GM18499 (cell line): ENCODE data around the gene TRPV6.

Experiments
- ATAC-seq: cut with Tn5 transposase; IDR thresholded peaks from one replicate; pipeline ENCODE4 v1.9.1; 2021; ENCODE audit warnings: moderate number of reproducible peaks; ENCODE audit not compliant: insufficient read depth, unreplicated experiment

TRPV6 gene

DNA sequence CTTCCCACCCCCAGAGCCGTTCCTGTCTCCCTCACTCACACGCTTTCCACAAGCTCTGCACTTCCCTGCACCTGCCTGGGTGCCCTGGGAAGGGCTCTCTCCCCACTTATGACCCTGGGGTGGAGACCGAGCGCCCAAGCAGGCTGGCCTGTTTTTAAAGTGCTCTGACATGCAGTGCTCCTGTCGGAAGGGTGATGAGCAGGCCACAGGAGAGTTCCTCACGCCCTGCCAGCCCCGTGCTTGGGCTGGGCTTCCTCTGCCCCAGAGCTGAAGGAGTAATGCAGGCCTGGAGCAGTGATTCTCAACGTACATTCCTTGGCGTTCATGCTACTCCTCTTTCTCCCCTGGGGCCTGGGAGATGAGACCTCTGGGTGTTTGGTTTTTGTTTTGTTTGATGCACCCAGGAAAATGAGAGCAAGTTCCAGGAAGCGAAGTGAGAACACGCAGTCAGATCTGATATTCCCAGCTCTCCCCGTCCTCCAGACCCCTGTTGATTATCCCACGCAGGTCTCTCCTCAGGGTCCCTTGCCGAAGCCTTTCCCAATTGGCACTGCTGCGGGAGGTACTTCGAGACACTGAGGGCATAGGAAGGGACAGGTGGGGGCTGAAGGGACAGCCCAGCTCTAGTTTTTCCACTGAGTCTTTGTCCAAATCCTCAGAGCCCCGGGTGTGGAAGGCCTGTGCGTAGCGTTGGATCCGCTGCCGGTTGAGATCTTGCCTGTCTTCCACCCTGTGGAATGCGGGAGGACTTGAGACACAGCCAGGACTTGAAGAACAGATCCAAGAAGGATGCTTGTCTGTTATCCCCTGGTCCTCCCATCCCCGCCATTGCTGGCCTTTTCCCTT, 14.1 kb downstream of the TRPV6 start:
- ATAC-seq, result no peak

DNA sequence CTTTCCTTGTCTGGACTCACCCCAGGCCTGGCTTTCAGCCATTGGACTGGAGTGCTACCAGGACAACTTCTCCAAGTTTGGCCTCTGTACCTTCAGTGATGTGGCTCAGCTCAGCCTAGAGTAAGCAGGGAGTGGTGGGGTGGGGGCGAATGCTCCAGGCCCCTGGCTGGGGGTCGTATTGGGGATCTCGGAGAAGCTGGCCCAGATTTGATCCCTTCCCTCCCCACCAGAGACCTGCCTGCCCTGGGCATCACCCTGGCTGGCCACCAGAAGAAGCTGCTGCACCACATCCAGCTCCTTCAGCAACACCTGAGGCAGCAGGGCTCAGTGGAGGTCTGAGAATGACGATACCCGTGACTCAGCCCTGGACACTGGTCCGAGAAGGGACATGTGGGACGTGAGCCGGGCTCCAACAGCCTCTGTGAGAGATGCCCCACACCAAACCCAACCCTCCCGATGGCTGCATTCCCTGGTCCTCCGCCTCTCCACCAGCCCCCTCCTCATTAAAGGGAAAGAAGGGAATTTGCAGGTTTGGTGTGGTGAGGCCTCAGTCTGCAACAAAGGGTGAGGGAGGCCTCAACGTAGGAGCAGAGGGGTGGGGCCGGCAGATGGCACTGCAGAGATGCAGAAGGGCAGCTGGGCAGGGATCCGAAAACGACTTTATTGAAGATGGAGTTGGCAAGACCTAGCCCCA, 14.8 kb downstream of the TRPV6 start:
- no peak for ATAC-seq

- no peak for ATAC-seq
These were observed 15.4 kb downstream of the TRPV6 start for GRCh38 chr7:142870147-142870559.

DNA sequence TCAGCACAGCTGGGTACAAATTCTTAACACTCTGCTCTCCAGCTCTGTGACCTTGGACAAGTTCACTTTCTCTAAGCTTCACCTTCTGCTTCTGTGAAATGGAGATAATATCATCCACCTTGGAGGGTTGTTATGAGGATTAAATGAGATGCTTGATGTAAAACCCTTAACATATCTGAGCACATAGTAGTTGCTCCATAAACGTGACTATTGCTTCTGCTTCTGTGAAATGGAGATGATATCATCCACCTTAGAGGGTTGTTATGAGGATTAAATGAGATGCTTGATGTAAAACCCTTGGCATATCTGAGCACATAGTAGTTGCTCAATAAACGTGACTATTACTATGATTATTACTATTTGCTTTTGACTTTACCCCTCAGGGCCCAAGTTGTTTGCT, 16.1 kb downstream of the TRPV6 start:
- no peak for ATAC-seq

GRCh38 chr7:142868986-142869415, 16.5 kb downstream of the TRPV6 start:
- no peak for ATAC-seq

DNA sequence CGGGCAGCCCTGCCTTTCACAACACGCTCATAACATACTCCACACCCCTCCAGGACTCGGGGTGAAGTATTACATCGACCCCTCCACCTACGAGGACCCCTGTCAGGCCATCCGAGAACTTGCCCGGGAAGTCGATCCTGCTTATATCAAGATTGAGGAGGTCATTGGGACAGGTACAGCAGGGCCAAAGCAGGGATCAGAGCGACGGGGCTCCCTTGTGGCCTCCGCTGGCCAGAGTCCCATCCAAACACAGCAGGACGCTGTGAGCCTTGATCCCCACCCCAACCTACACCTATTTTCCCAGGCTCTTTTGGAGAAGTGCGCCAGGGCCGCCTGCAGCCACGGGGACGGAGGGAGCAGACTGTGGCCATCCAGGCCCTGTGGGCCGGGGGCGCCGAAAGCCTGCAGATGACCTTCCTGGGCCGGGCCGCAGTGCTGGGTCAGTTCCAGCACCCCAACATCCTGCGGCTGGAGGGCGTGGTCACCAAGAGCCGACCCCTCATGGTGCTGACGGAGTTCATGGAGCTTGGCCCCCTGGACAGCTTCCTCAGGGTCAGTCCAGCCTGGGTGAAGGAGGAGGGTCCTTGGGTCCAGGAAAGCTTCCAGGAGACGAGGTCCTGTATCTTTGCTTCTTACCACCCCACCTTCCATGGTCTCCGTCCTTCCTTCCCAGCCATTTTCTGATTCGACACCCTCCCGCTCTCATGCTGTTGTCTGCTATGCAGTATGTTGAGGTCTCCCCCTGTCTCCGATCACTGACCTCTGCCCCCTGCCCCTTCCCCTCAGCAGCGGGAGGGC, 17.2 kb downstream of the TRPV6 start:
- no peak for ATAC-seq

GRCh38 chr7:142867398-142868187, 18.0 kb downstream of the TRPV6 start:
- no peak for ATAC-seq

- ATAC-seq, result no peak
These were observed 18.5 kb downstream of the TRPV6 start for GRCh38 chr7:142867097-142867378.

- ATAC-seq, result no peak
These were observed 19.0 kb downstream of the TRPV6 start for GRCh38 chr7:142866361-142867096.

DNA sequence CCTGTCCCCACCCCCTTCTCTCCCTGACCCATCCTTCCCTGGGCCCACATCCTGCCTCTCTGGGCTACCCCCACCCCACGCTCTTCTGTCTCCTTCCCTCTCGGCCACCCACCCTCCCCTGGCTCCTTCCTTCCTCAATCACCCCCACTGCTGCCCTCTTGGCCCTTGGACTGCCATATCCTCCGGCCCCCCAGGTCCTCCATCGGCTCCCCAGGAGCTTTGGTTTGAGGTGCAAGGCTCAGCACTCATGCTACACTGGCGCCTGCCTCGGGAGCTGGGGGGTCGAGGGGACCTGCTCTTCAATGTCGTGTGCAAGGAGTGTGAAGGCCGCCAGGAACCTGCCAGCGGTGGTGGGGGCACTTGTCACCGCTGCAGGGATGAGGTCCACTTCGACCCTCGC, 19.8 kb downstream of the TRPV6 start:
- no peak for ATAC-seq

DNA sequence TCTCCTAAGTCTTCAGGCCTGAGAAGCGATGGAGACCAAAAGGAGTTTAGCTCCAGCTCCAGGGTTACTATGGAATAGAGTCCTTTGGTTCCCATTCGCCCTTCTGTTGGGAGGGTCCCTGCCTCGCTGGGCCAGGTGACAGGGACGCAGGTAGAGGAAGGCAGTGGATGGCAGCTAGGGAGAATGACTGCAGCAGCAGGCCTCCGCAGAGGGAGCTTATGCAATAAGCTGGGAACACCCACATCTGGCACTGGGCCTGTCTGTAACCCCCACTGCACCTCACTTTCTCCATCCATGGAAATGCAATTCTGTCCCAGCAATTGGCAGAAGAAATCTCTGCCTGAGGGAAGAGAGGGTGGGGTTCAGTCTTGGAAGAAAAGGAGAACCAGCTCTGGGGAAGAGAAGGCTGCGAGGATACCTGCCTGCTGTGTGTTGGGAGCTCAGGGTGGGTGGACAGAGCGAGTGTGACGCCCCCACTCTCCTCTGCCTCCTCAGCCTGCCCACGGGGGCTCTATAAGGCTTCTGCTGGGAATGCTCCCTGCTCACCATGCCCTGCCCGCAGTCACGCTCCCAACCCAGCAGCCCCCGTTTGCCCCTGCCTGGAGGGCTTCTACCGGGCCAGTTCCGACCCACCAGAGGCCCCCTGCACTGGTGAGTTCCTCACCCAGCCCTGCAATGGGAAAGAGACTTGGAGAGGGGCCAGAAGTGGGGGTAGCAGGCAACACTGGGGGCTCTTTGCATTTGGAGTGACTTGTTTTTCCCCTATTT, 20.4 kb downstream of the TRPV6 start:
- ATAC-seq, result no peak

DNA sequence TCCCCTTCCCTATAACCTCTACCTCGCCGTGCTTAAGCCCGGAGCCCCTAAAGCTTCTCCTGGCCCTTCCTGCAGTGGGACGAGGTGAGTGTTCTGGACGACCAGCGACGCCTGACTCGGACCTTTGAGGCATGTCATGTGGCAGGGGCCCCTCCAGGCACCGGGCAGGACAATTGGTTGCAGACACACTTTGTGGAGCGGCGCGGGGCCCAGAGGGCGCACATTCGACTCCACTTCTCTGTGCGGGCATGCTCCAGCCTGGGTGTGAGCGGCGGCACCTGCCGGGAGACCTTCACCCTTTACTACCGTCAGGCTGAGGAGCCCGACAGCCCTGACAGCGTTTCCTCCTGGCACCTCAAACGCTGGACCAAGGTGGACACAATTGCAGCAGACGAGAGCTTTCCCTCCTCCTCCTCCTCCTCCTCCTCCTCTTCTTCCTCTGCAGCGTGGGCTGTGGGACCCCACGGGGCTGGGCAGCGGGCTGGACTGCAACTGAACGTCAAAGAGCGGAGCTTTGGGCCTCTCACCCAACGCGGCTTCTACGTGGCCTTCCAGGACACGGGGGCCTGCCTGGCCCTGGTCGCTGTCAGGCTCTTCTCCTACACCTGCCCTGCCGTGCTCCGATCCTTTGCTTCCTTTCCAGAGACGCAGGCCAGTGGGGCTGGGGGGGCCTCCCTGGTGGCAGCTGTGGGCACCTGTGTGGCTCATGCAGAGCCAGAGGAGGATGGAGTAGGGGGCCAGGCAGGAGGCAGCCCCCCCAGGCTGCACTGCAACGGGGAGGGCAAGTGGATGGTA, 21.5 kb downstream of the TRPV6 start:
- ATAC-seq, result no peak

DNA sequence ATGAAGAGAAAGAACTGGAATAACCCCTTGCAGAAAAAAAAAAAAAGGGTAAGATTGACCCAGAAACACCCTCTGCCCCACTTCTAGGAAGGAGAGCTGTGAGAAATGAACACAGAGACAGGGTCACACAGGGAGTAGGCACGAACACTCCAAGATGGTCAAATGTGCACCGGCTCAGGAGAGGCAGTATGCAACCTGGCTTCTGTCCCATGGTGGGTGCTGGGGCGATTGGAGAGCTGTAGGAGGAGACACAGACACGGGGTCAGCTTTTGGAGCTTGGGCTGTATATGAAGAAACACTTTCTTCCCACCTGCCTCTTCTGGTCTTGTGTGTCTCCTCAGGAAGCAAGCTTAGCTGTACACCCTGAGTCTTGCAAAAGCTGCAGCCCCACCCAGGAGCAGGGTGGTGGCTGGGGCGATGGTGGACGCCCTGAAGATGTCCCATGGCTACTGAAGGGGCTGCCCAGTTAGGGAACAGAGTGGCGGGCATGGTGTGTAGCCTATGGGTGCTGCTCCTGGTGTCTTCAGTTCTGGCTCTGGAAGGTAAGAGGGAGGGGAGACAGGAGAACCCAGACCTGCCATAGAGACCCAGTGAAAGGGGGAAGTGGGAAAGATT, 22.7 kb downstream of the TRPV6 start:
- no peak for ATAC-seq

GRCh38 chr7:142862351-142862750, 23.2 kb downstream of the TRPV6 start:
- no peak for ATAC-seq

DNA sequence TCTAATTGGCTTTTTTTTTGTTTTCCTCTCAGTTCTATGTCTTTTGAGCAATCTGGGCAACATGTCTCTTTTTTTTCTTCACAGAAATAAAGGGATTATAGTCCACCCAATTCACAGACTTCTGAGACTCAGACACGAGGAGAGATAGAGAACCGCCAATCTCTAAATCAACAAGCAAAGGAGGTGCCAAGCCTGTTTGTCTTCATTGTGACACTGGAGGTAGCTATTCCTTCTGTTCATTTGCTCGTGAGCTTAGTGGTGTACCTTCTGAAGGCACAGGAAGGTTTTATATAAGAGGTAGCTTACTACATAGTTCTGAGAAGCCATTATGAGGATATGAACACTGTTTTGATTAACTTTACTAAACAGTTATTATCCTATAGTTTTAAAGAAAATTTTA, 24.6 kb downstream of the TRPV6 start:
- no peak for ATAC-seq

- no peak for ATAC-seq
These were observed 25.7 kb downstream of the TRPV6 start for GRCh38 chr7:142859829-142860228.

- ATAC-seq, result no peak
These were observed 26.1 kb downstream of the TRPV6 start for GRCh38 chr7:142859411-142859810.

GRCh38 chr7:142857625-142858024, 27.9 kb downstream of the TRPV6 start:
- no peak for ATAC-seq
